Measurements from ENCODE around the gene KRTAP10-9.

Gene KRTAP10-9

GRCh38 chr21:44592446-44593311 is 34.2 kb upstream of the KRTAP10-9 start, which contains the start of gene KRTAP10-6:
Gene KRTAP10-6 (minus strand): TSS chr21:44592505. CDS start chr21:44592484, 21 bp downstream.
- TF ChIP-seq TOX (CRISPR knock-in tag; IDR thresholded peaks at IDR 0.05; ENCODE audit: borderline replicate concordance) (no peak), ZNF565 (CRISPR knock-in tag; conservative IDR thresholded peaks at IDR 0.05; ENCODE audit: low read depth) (no peak), ZNF8 (CRISPR knock-in tag; IDR thresholded peaks at IDR 0.05) (no peak)
- no peak for ATAC-seq

- no peak for ATAC-seq
- TF ChIP-seq OSR1 (CRISPR knock-in tag; IDR thresholded peaks at IDR 0.05) (no peak), TSHZ2 (CRISPR knock-in tag; IDR thresholded peaks at IDR 0.05) (no peak), TOX (CRISPR knock-in tag; IDR thresholded peaks at IDR 0.05; ENCODE audit: borderline replicate concordance) (no peak), POU6F1 (CRISPR knock-in tag; IDR thresholded peaks at IDR 0.05; ENCODE audit: borderline replicate concordance, low read depth) (no peak), BACH2 (CRISPR knock-in tag; IDR thresholded peaks at IDR 0.05; ENCODE audit: borderline replicate concordance) (no peak), ISL1 (CRISPR knock-in tag; IDR thresholded peaks at IDR 0.05) (no peak), CREB5 (CRISPR knock-in tag; IDR thresholded peaks at IDR 0.05; ENCODE audit: low read depth) (no peak), PPARA (CRISPR knock-in tag; IDR thresholded peaks at IDR 0.05; ENCODE audit: borderline replicate concordance) (no peak), PATZ1 (CRISPR knock-in tag; IDR thresholded peaks at IDR 0.05; ENCODE audit: borderline replicate concordance) (no peak), CSRNP3 (CRISPR knock-in tag; IDR thresholded peaks at IDR 0.05) (no peak), ZNF8 (CRISPR knock-in tag; IDR thresholded peaks at IDR 0.05) (no peak), ZNF70 (CRISPR knock-in tag; IDR thresholded peaks at IDR 0.05) (no peak), TCF4 (CRISPR knock-in tag; IDR thresholded peaks at IDR 0.05; ENCODE audit: borderline replicate concordance) (no peak), ZFP30 (CRISPR knock-in tag; IDR thresholded peaks at IDR 0.05) (no peak), SNAI2 (CRISPR knock-in tag; IDR thresholded peaks at IDR 0.05) (no peak), ARNTL (CRISPR knock-in tag; IDR thresholded peaks at IDR 0.05; ENCODE audit: borderline replicate concordance, low read depth) (no peak), ZC3H10 (CRISPR knock-in tag; IDR thresholded peaks at IDR 0.05) (no peak), CSDC2 (CRISPR knock-in tag; IDR thresholded peaks at IDR 0.05) (no peak)
These were observed 33.1 kb upstream of the KRTAP10-9 start for GRCh38 chr21:44593598-44594405.

Data from SK-N-SH treated with all-trans-retinoic acid at 6 μM for 48 hours (cell line).